T-cell (primary cell): Measurements from ENCODE around the gene RNF225. TPM values are rescaled to one million over a fixed set of nuclear protein-coding genes. Genes with fewer than 3 reads are reported as not detected.

Source experiments
- ATAC-seq, 4 experiments: fragments of 200-7000 bp in 3 of 4; fragments of 150-1000 bp in 1 of 4; cut with Tn5 transposase; replicated peaks in 1 of 4; 1 replicate in 3 of 4; 2 replicates in 1 of 4; pipeline ENCODE4 v1.10.0; 2021; ENCODE audit warnings: moderate library complexity in 3 of 4, mild to moderate bottlenecking in 2 of 4, moderate number of reproducible peaks in 1 of 4
- CTCF ChIA-PET, 2 donors: fragments of 300-600 bp; sonication (Branson Sonifier 250); formaldehyde crosslinking; loops; one replicate each; lab custom pipeline; 2022; ENCODE audit warnings: antibody characterized with exemption in 2 of 2; lab: Charles Lee
- POLR2A ChIA-PET, 2 donors: fragments of 300-600 bp; sonication (Branson Sonifier 250); formaldehyde crosslinking; loops; one replicate each; lab custom pipeline; 2022; ENCODE audit warnings: antibody characterized with exemption in 2 of 2; lab: Charles Lee
- DNase-seq, 35 experiments: peaks; one replicate each; pipeline versions ENCODE4 v3.0.0 to v3.0.0-alpha.2; 2013 to 2023
- H3K27ac ChIP-seq: one replicate; pipeline ENCODE4 v1.5.1; 2013; ENCODE audit warnings: low read length
- H3K27me3 ChIP-seq, 2 experiments: replicated peaks in 1 of 2; 1 replicate in 1 of 2; 2 replicates in 1 of 2; pipeline versions ENCODE4 v1.6.1 to v1.7.0; 2013; ENCODE audit warnings: low read length in 1 of 2, mixed read lengths in 1 of 2; ENCODE audit not compliant: control insufficient read depth in 2 of 2, insufficient read depth in 2 of 2; ENCODE audit errors: extremely low read depth in 1 of 2
- H3K36me3 ChIP-seq, 2 donors: 1 replicate in 1 of 2; 2 replicates in 1 of 2; pipeline versions ENCODE4 v1.6.1 to v1.7.0; 2013; ENCODE audit warnings: low read length in 1 of 2; ENCODE audit not compliant: control insufficient read depth in 2 of 2, insufficient read depth in 1 of 2; ENCODE audit errors: extremely low read depth in 1 of 2
- H3K4me1 ChIP-seq, 2 experiments: 1 replicate in 1 of 2; 2 replicates in 1 of 2; pipeline versions ENCODE4 v1.6.1 to v1.7.0; 2013; ENCODE audit warnings: low read length in 2 of 2, mixed read lengths in 1 of 2; ENCODE audit not compliant: insufficient read depth in 2 of 2, control insufficient read depth in 1 of 2; ENCODE audit errors: extremely low read depth in 1 of 2
- H3K4me3 ChIP-seq, 2 donors: 1 replicate in 1 of 2; 2 replicates in 1 of 2; pipeline versions ENCODE4 v1.5.1 to v1.7.0; 2013; ENCODE audit warnings: mild to moderate bottlenecking in 2 of 2, low read length in 1 of 2, moderate library complexity in 1 of 2; ENCODE audit not compliant: control insufficient read depth in 1 of 2; ENCODE audit errors: extremely low read depth in 1 of 2
- H3K9me3 ChIP-seq: 2 replicates; pipeline ENCODE4 v1.7.0; 2013
- H3K27ac Mint-ChIP-seq, 2 donors: one replicate each; pipeline ENCODE4 v1.8.0; 2020 to 2021; ENCODE audit warnings: mild to moderate bottlenecking in 2 of 2, mixed read lengths in 2 of 2
- H3K27me3 Mint-ChIP-seq, 2 donors: one replicate each; pipeline ENCODE4 v1.8.0; 2021 to 2022; ENCODE audit warnings: mixed read lengths in 2 of 2
- H3K36me3 Mint-ChIP-seq: one replicate; pipeline ENCODE4 v1.8.0; 2021; ENCODE audit warnings: mixed read lengths
- H3K4me1 Mint-ChIP-seq, 3 donors: one replicate each; pipeline ENCODE4 v1.8.0; 2020 to 2022; ENCODE audit warnings: mixed read lengths in 3 of 3, mild to moderate bottlenecking in 1 of 3
- H3K4me3 Mint-ChIP-seq, 3 donors: one replicate each; pipeline ENCODE4 v1.8.0; 2020 to 2022; ENCODE audit warnings: mild to moderate bottlenecking in 3 of 3, mixed read lengths in 3 of 3, moderate library complexity in 3 of 3
- H3K9me3 Mint-ChIP-seq, 3 donors: one replicate each; pipeline ENCODE4 v1.8.0; 2020 to 2022; ENCODE audit warnings: mixed read lengths in 3 of 3
- WGBS: methylation state at CpG from one replicate; pipeline ENCODE4 v1.1.5; 2013; ENCODE audit warnings: missing lambda C conversion rate; ENCODE audit not compliant: insufficient coverage; 5-methylcytosine and 5-hydroxymethylcytosine counted together
- total RNA-seq, 35 experiments: library from RNA in 6 of 35; stranded (reverse) in 6 of 35; fragments of 120-200 nt in 1 of 35; gene quantifications; one replicate each; pipeline versions ENCODE4 v1.2.1 to v1.2.4 and lab custom pipeline; 2013 to 2026

The RNF225 gene
- total RNA-seq, 5 donors from 2014 or later (not counting 1 experiment from before 2014, with no cell fraction given): 0.44 to 1.9 (median 0.51) TPM; not detected in 1

DNA sequence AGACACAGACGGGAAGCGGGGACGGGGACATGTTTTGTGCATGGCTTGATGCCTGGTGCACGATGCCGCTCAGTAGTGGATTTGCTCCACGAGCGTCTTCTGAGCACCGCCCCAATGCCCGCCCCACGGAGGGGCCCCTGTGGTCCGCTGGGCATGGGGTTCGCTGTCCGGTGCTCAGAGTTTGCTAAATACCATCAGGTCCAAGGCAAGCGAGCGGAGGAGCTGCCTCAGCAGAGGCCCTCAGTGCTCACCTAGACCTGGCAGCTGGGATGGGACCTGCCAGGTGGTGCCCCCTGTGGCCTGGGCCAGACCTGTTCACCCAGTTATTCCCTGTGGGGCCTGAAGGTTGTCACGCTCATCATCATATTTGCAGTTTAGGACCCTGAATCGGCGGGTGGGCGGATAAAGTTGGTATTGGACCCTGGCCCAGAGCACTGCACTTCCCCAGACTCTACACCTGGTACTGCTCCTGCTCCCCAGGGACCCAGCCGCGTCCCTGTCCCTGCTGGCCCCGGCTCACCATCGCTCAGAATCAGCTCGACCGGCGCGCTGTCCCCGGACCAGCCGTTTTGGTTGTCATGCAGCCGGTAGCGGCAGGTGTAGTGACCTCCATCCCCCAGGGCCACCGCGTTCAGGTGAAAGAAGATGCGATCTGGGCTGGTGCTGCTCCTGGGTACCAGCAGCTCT lies 44.4 kb upstream of the RNF225 start:
- Histone ChIP-seq H3K4me1 (peaks cover 9 to 28% of the 10 kb centered on the region in 2 experiments), H3K9me3 (no peaks in the 10 kb centered on the region), H3K4me3 (no peak overlapping the region), H3K36me3 (no peaks in the 10 kb centered on the region), H3K27ac (no peak overlapping the region), H3K27me3 (peaks cover 0 to 25% of the 10 kb centered on the region in 2 experiments)
- H3K36me3 Mint-ChIP-seq: no peaks in the 10 kb centered on the region
- H3K27ac Mint-ChIP-seq: no peak overlapping the region
- peaks cover 0 to 7% of the 10 kb centered on the region in 2 donors for H3K27me3 Mint-ChIP-seq
- H3K9me3 Mint-ChIP-seq: no peaks in the 10 kb centered on the region
- POLR2A ChIA-PET: no interaction called here
- H3K4me1 Mint-ChIP-seq: peaks cover 33 to 36% (median 34%) of the 10 kb centered on the region in 3 donors
- 92% methylated on average over 29 of the region's 34 CpGs for WGBS
- ATAC-seq (no peak), DNase-seq (no peak)
- H3K4me3 Mint-ChIP-seq: no peak overlapping the region
- CTCF ChIA-PET: no interaction called here

DNA sequence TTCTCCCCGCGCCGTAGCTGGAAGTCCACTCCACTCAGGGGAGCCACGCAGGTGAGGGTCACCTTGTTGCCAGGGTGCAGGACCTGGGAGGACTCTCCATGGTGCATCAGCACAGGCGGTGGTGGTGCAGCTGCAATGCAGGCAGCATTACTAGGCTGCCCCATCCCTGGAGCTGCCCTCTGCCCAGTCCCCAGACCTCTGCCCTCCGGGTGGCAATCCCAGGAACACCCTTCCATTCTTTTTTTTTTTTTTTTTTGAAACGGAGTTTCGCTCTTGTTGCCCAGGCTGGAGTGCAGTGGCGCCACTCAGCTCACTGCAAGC lies 43.9 kb upstream of the RNF225 start:
- no peak overlapping the region for H3K27ac Mint-ChIP-seq
- no peaks in the 10 kb centered on the region for H3K9me3 Mint-ChIP-seq
- no peaks in the 10 kb centered on the region for H3K36me3 Mint-ChIP-seq
- no peaks in the 10 kb centered on the region for H3K9me3 ChIP-seq
- H3K27ac ChIP-seq: no peak overlapping the region
- H3K4me3 ChIP-seq: no peak overlapping the region
- H3K4me1 ChIP-seq: peaks cover 9 to 31% of the 10 kb centered on the region in 2 experiments
- peaks cover 0 to 23% of the 10 kb centered on the region in 2 experiments for H3K27me3 ChIP-seq
- no peak overlapping the region for H3K4me3 Mint-ChIP-seq
- peaks cover 34 to 36% (median 35%) of the 10 kb centered on the region in 3 donors for H3K4me1 Mint-ChIP-seq
- peaks cover 0 to 7% of the 10 kb centered on the region in 2 donors for H3K27me3 Mint-ChIP-seq
- no peak for ATAC-seq
- no peak for DNase-seq
- WGBS: 98% methylated on average over 7 of the region's 9 CpGs
- no peaks in the 10 kb centered on the region for H3K36me3 ChIP-seq
- ChIA-PET CTCF (interaction anchor here in 1 of 2 donors (0.7 kb wide), 1 partner anchor 111 kb away, joined by 5 read pairs; no protein-coding TSS in a partner anchor), POLR2A (no interaction called here)

DNA sequence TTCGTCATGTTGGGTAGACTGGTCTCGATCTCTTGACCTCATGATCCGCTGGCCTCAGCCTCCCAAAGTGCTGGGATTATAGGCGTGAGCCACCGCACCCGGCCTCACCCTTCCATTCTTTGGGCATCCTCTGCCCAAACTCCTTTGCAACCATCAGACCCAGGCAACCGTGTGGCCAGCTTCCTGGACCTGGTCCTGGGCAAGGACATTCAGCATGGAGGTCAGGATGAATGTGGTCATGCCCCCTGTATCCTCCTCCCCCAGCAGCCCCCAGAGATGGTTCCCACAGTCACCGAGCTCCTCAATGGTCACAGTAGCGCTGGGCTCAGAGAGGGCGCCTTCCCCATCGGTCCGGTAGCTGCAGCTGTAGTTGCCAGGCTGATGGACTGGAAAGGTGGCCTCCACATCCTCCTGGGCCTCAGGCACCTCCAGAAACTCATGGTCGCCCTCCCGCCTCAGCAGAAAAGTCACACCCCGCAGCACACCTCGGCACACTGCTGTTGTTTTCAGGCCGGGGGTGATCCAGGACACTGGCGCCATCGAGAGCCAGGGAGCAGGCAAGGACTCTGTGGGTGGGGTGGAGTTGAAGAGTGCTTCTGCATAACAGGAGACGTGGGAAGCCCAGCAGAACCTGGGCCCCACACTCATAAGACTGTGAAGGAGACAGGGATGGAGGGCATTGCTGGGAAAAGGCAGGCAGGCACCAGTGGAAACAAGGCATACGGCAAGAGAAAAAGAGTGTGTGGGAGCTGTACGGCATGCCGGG lies 43.3 kb upstream of the RNF225 start:
- no peak overlapping the region for H3K27ac ChIP-seq
- Mint-ChIP-seq H3K9me3 (no peaks in the 10 kb centered on the region), H3K27me3 (peaks cover 0 to 7% of the 10 kb centered on the region in 2 donors), H3K4me1 (peaks cover 30 to 36% (median 32%) of the 10 kb centered on the region in 3 donors), H3K4me3 (no peak overlapping the region), H3K36me3 (no peaks in the 10 kb centered on the region), H3K27ac (no peak overlapping the region)
- peaks cover 9 to 31% of the 10 kb centered on the region in 2 experiments for H3K4me1 ChIP-seq
- no peaks in the 10 kb centered on the region for H3K36me3 ChIP-seq
- ChIA-PET POLR2A (no interaction called here), CTCF (interaction anchor here in 1 of 2 donors (0.7 kb wide), 1 partner anchor 112 kb away, joined by 5 read pairs; no protein-coding TSS in a partner anchor)
- H3K27me3 ChIP-seq: peaks cover 0 to 21% of the 10 kb centered on the region in 2 experiments
- 89% methylated on average over 15 of the region's 23 CpGs for WGBS
- H3K9me3 ChIP-seq: no peaks in the 10 kb centered on the region
- H3K4me3 ChIP-seq: no peak overlapping the region
- DNase-seq: no peak
- ATAC-seq: no peak

DNA sequence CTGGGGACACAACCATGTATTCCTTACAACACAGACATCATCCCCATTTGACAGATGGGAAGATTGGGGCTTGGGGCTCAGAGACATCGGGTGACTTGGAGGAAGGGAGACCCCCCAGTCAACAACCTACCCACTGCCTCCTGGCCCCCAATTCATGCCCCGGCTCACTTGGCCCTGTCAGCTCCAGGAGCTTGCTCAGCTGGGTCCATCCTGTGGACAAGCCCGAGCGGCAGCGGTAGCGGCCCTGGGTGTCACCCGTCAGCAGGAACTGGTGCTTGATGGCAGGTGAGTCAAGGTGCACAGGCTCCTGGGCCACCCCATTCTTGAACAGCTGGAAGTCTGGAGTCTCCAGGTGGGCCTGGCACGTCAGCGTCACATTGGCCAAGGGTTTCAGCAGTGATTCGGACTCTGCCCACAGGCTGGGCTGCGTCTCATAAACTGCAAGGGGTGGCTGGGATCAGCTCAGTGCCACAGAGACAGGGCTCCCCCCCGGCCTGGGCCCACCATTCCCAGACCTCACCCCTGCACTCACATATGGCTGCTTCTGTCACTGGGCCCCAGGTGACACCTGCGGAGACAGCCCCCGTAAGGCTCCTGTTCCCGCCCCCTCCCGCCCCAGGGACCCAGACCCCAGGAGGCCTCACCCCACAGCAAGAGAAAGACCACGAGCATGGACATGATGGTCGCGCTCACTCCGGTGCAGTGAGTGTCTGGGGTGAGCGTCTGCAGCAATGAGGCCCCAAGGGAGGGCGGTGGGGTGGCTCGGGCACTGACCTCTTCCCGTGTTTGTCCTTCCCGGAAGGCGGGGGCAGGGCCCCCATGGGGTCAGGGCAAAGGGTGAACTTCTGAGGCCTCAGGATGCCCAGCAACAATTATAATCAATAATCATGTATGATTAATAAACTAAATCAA lies 42.4 kb upstream of the RNF225 start, which contains the start of gene A1BG:
A1BG (minus strand) TSS at position 733 of the 912 bp plus-strand sequence; CDS start at position 678, 55 bp downstream.
- Mint-ChIP-seq H3K4me1 (peaks cover 26 to 39% (median 29%) of the 10 kb centered on the region in 3 donors), H3K27me3 (peaks cover 0 to 5% of the 10 kb centered on the region in 2 donors), H3K4me3 (no peak within 1 kb of the TSS), H3K27ac (no peak within 1 kb of the TSS), H3K9me3 (no peaks in the 10 kb centered on the region), H3K36me3 (no peaks in the 10 kb centered on the region)
- H3K27me3 ChIP-seq: peaks cover 0 to 25% of the 10 kb centered on the region in 2 experiments
- H3K4me3 ChIP-seq: no peak within 1 kb of the TSS
- no peak for ATAC-seq
- ChIA-PET CTCF (no interaction called here), POLR2A (no interaction called here)
- peaks cover 6 to 33% of the 10 kb centered on the region in 2 experiments for H3K4me1 ChIP-seq
- 98% methylated on average over 16 of the region's 26 CpGs for WGBS
- H3K27ac ChIP-seq: no peak within 1 kb of the TSS
- no peaks in the 10 kb centered on the region for H3K9me3 ChIP-seq
- DNase-seq: no peak
- H3K36me3 ChIP-seq: no peaks in the 10 kb centered on the region

DNA sequence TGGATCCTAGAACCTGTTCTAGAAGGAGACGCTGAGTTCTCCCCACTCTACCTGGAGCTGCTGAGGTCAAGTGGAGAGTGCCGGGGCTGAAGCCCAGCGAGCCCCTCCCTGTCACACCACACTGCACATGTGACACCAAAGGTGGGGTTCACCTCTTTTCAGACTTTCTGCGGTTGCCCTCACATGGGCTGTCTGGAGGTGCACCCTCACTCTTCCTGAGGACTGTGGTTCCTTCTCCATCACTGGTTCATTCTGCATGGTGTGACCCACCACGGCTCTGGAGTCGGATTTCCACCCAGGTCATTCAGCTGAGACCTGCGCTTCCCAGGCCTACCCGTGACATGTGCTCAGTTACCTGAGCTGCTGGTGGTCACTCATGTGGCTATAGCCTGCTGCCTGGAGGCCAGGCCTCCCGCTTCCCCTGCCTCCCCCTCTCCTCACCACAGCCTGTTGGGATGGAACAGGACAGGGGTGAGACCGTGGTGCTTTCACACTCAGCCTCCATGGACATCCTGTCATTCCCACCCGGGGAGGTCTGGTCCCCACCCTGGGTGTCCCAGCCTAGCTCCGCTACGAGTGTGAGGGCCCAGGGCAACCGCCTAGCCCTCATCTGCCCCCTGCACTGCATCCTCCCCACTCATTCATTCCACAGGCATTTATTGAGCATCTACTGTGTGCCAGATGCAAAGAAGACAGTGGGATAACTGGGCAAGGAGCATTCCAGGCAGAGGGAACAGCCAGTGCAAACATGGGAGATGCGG lies 41.6 kb upstream of the RNF225 start:
- H3K9me3 Mint-ChIP-seq: no peaks in the 10 kb centered on the region
- Histone ChIP-seq H3K9me3 (no peaks in the 10 kb centered on the region), H3K27ac (no peak overlapping the region), H3K4me1 (peaks cover 4 to 36% of the 10 kb centered on the region in 2 experiments), H3K36me3 (no peaks in the 10 kb centered on the region), H3K4me3 (no peak overlapping the region), H3K27me3 (peaks cover 0 to 34% of the 10 kb centered on the region in 2 experiments)
- no peak overlapping the region for H3K4me3 Mint-ChIP-seq
- 92% methylated on average over 10 of the region's 15 CpGs for WGBS
- H3K27ac Mint-ChIP-seq: no peak overlapping the region
- no peak for DNase-seq
- ChIA-PET CTCF (no interaction called here), POLR2A (no interaction called here)
- H3K36me3 Mint-ChIP-seq: no peaks in the 10 kb centered on the region
- H3K4me1 Mint-ChIP-seq: peaks cover 18 to 32% (median 22%) of the 10 kb centered on the region in 3 donors
- H3K27me3 Mint-ChIP-seq: peaks cover 0 to 5% of the 10 kb centered on the region in 2 donors
- no peak for ATAC-seq
